Measurements from ENCODE around the gene ERC1. TPM values are rescaled to one million over a fixed set of nuclear protein-coding genes. Genes with fewer than 3 reads are reported as not detected.

Gene ERC1
- total RNA-seq, 2 experiments from 2014 or later = 40.1 to 49.6 TPM

DNA sequence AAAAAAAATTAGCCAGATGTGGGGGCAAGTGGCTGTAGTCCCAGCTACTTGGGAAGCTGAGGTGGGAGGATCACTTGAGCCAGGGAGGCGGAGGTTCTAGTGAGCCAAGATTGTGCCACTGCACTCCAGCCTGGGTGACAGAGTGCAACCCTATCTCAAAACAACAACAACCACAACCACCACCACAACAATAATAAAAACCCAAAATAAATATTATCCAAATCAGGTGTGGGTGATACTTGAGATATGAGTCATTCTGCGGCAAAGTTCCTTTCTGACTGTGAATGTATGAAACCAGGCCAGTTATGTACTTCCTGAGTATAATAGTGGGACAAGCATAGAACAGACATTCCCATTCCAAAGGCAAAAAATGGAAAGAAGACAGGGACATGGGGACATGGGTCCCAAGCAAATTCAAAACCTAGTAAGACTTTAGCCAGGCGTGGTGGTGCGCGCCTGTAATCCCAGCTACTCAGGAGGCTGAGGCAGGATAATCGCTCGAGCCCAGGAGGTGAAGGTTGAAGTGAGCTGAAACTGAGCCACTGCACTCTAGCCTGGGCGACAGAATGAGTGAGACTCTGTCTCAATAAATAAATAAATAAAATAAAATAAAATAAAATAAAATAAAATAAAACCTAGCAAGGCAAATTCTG lies 9.7 kb upstream of the ERC1 start:
- intact Hi-C loops (cut with DNase I, micrococcal nuclease) = no loop called here
- no peak overlapping the region for H3K27ac ChIP-seq (ENCODE audit: low read depth in 1 of 2, low read length in 2 of 2)
- H3K36me3 ChIP-seq (ENCODE audit: insufficient read depth, low read length) = no peaks in the 10 kb centered on the region
- H3K4me3 Mint-ChIP-seq = no peak overlapping the region
- POLR2A ChIA-PET = interaction anchor here (1.1 kb wide), 1 partner anchor 8 kb away, joined by 4 read pairs; no protein-coding TSS in a partner anchor
- H3K4me1 ChIP-seq (ENCODE audit: insufficient read depth, low read length) = no peaks in the 10 kb centered on the region
- no peaks in the 10 kb centered on the region for H3K9me3 Mint-ChIP-seq
- no peaks in the 10 kb centered on the region for H3K27me3 Mint-ChIP-seq
- H3K27ac Mint-ChIP-seq = no peak overlapping the region
- no peaks in the 10 kb centered on the region for H3K27me3 ChIP-seq (ENCODE audit: control insufficient read depth in 1 of 2, insufficient read depth in 2 of 2, low read length in 2 of 2)
- ATAC-seq (ENCODE audit: poor library complexity) (no peak), DNase-seq (no peak)
- no peaks in the 10 kb centered on the region for H3K4me1 Mint-ChIP-seq (ENCODE audit: low read depth)
- H3K36me3 Mint-ChIP-seq (ENCODE audit: low read depth) = no peaks in the 10 kb centered on the region
- H3K4me3 ChIP-seq (ENCODE audit: low read length) = no peak overlapping the region
- H3K9me3 ChIP-seq (ENCODE audit: control insufficient read depth in 1 of 2, insufficient read depth in 1 of 2, low read length in 2 of 2) = no peaks in the 10 kb centered on the region
- CTCF ChIA-PET = no interaction called here
- TF ChIP-seq, protein P1, sequence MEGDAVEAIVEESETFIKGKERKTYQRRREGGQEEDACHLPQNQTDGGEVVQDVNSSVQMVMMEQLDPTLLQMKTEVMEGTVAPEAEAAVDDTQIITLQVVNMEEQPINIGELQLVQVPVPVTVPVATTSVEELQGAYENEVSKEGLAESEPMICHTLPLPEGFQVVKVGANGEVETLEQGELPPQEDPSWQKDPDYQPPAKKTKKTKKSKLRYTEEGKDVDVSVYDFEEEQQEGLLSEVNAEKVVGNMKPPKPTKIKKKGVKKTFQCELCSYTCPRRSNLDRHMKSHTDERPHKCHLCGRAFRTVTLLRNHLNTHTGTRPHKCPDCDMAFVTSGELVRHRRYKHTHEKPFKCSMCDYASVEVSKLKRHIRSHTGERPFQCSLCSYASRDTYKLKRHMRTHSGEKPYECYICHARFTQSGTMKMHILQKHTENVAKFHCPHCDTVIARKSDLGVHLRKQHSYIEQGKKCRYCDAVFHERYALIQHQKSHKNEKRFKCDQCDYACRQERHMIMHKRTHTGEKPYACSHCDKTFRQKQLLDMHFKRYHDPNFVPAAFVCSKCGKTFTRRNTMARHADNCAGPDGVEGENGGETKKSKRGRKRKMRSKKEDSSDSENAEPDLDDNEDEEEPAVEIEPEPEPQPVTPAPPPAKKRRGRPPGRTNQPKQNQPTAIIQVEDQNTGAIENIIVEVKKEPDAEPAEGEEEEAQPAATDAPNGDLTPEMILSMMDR (IDR thresholded peaks at IDR 0.05) = no peak

DNA sequence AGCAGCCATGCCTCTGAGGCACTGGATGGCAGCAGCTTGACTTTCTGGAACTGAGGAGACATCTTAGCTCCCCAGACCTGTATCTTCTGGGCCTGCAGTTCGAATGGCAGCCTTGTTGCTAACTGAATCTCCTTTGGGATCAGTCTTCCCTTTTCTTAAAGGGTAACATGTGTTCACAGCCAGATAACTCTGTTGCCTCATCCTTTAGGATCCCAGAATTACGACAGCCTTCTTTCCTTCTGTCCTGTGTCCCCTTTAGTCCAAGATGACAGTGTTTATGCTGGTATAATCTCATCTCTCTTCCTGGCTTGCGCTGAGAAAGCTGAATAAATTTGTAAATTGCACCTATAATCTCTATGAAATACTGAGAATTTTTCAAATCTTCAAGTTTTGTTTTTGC lies 9.1 kb upstream of the ERC1 start:
- ChIA-PET POLR2A (no interaction called here), CTCF (interaction anchor here (1.0 kb wide), 1 partner anchor 10 kb away, joined by 3 read pairs; no protein-coding TSS in a partner anchor)
- Histone ChIP-seq H3K36me3 (ENCODE audit: insufficient read depth, low read length) (no peaks in the 10 kb centered on the region), H3K27ac (ENCODE audit: low read depth in 1 of 2, low read length in 2 of 2) (no peak overlapping the region), H3K27me3 (ENCODE audit: control insufficient read depth in 1 of 2, insufficient read depth in 2 of 2, low read length in 2 of 2) (no peaks in the 10 kb centered on the region), H3K4me3 (ENCODE audit: low read length) (no peak overlapping the region), H3K4me1 (ENCODE audit: insufficient read depth, low read length) (no peaks in the 10 kb centered on the region), H3K9me3 (ENCODE audit: control insufficient read depth in 1 of 2, insufficient read depth in 1 of 2, low read length in 2 of 2) (no peaks in the 10 kb centered on the region)
- TF ChIP-seq, protein P1 (IDR thresholded peaks at IDR 0.05) = no peak
- DNase-seq = peak in 1 of 14 experiments; percentile 14
- no peaks in the 10 kb centered on the region for H3K9me3 Mint-ChIP-seq
- no peaks in the 10 kb centered on the region for H3K4me1 Mint-ChIP-seq (ENCODE audit: low read depth)
- ATAC-seq (ENCODE audit: poor library complexity) = no peak
- no peak overlapping the region for H3K4me3 Mint-ChIP-seq
- H3K27ac Mint-ChIP-seq = no peak overlapping the region
- intact Hi-C loops (cut with DNase I, micrococcal nuclease) = no loop called here
- no peaks in the 10 kb centered on the region for H3K27me3 Mint-ChIP-seq
- no peaks in the 10 kb centered on the region for H3K36me3 Mint-ChIP-seq (ENCODE audit: low read depth)

DNA sequence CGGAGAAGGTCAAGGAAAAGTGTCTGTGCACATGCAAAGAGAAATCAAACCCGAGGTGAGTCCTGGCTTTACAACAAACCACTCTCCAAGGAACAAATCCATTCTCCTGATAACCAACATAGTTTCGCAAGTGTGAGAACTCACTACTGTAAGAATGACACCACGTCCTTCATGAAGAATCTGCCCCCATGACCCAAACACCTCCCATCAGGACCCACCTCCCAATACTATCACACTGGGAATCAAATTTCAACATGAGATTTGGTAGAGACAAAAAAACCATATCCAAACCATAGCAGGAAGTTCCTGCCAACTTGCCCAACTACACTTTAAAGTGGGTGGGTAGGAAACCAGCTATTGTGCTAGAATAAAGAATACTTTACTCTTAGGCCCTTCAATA lies 2.4 kb upstream of the ERC1 start:
- CTCF ChIA-PET = interaction anchor here (1.0 kb wide), 1 partner anchor 39 kb away, joined by 3 read pairs; the partner anchor contains the start of gene RAD52
- Mint-ChIP-seq H3K36me3 (ENCODE audit: low read depth) (peaks cover 11% of the 10 kb centered on the region), H3K4me1 (ENCODE audit: low read depth) (peaks cover 40% of the 10 kb centered on the region), H3K27me3 (no peaks in the 10 kb centered on the region), H3K9me3 (no peaks in the 10 kb centered on the region), H3K4me3 (peak overlapping the region; percentile 92), H3K27ac (peak overlapping the region; percentile 96)
- Histone ChIP-seq H3K27me3 (ENCODE audit: control insufficient read depth in 1 of 2, insufficient read depth in 2 of 2, low read length in 2 of 2) (no peaks in the 10 kb centered on the region), H3K36me3 (ENCODE audit: insufficient read depth, low read length) (no peaks in the 10 kb centered on the region), H3K4me1 (ENCODE audit: insufficient read depth, low read length) (peaks cover 23% of the 10 kb centered on the region), H3K4me3 (ENCODE audit: low read length) (no peak overlapping the region), H3K27ac (ENCODE audit: low read depth in 1 of 2, low read length in 2 of 2) (no peak overlapping the region), H3K9me3 (ENCODE audit: control insufficient read depth in 1 of 2, insufficient read depth in 1 of 2, low read length in 2 of 2) (no peaks in the 10 kb centered on the region)
- POLR2A ChIA-PET = interaction anchor here (0.9 to 1.4 kb wide), 3 partner anchors 17 to 605 kb away, joined by 3 read pairs; partner anchors contain the start of gene RAD52
- TF ChIP-seq, protein P1 (IDR thresholded peaks at IDR 0.05) = no peak
- ATAC-seq (ENCODE audit: poor library complexity) (no peak), DNase-seq (peak in 1 of 14 experiments; percentile 11)
- intact Hi-C loops (cut with DNase I, micrococcal nuclease) = no loop called here
